Activated CD4-positive, alpha-beta T cell treated with anti-CD3 and anti-CD28 coated beads, Interleukin-2, amount 10 ng/mL, durations not matched to agents 7 days and 5 days (primary cell): ENCODE measurements around the gene IGHMBP2. TPM values are rescaled to one million over a fixed set of nuclear protein-coding genes. Genes with fewer than 3 reads are reported as not detected.
"Not testable (repeated sequence)": the region's sequence is repeated elsewhere in the genome, so short reads cannot be mapped to it uniquely, and the experiment has no call there.

Experiments
- CTCF ChIA-PET: fragments of 350-600 bp; sonication (Branson Sonifier 250); formaldehyde crosslinking; loops from one replicate; lab custom pipeline; 2021; ENCODE audit warnings: antibody characterized with exemption; lab: Charles Lee
- POLR2A ChIA-PET: fragments of 350-600 bp; sonication (Branson Sonifier 250); formaldehyde crosslinking; loops from one replicate; lab custom pipeline; 2021; ENCODE audit warnings: antibody characterized with exemption; lab: Charles Lee
- DNase-seq: peaks from one replicate; pipeline ENCODE4 v3.0.0-alpha.2; 2020
- H3K27ac Mint-ChIP-seq: one replicate; pipeline ENCODE4 v1.8.0; 2021; ENCODE audit warnings: mild to moderate bottlenecking, moderate library complexity, mixed read lengths
- H3K27me3 Mint-ChIP-seq: one replicate; pipeline ENCODE4 v1.8.0; 2021; ENCODE audit warnings: mixed read lengths
- H3K36me3 Mint-ChIP-seq: one replicate; pipeline ENCODE4 v1.8.0; 2021; ENCODE audit warnings: low read depth, mixed read lengths
- H3K4me1 Mint-ChIP-seq: one replicate; pipeline ENCODE4 v1.8.0; 2021; ENCODE audit warnings: mixed read lengths
- H3K4me3 Mint-ChIP-seq: one replicate; pipeline ENCODE4 v1.8.0; 2021; ENCODE audit warnings: mild to moderate bottlenecking, moderate library complexity, mixed read lengths
- H3K9me3 Mint-ChIP-seq: one replicate; pipeline ENCODE4 v1.8.0; 2021; ENCODE audit warnings: mixed read lengths
- total RNA-seq, 2 experiments: library from RNA; stranded (reverse); gene quantifications; one replicate each; pipeline ENCODE4 v1.2.3, GENCODE V29; 2021

IGHMBP2 gene
- total RNA-seq = 10 to 100 TPM; 23.9 to 28.3 TPM

- ChIA-PET CTCF (no interaction called here), POLR2A (interaction anchor here (0.5 to 0.6 kb wide), 2 partner anchors 58 to 985 kb away, joined by 3 to 4 read pairs; no protein-coding TSS in a partner anchor)
- H3K9me3 Mint-ChIP-seq = no peaks in the 10 kb centered on the region
- H3K36me3 Mint-ChIP-seq = peaks cover 18% of the 10 kb centered on the region
- H3K4me3 Mint-ChIP-seq = peak within 1 kb of the TSS; percentile 91
- peaks cover 38% of the 10 kb centered on the region for H3K4me1 Mint-ChIP-seq
- DNase-seq = peak; percentile 88
- peak within 1 kb of the TSS; percentile 93 for H3K27ac Mint-ChIP-seq
- no peaks in the 10 kb centered on the region for H3K27me3 Mint-ChIP-seq
These were observed at the start of gene IGHMBP2, which contains the start of gene MRPL21 for GRCh38 chr11:68903288-68904247. Gene IGHMBP2 (plus strand): TSS chr11:68903891. CDS start chr11:68903953, 62 bp downstream. Gene MRPL21 (minus strand): TSS chr11:68903832. CDS start chr11:68903810, 22 bp downstream.

- peaks cover 2% of the 10 kb centered on the region for H3K4me1 Mint-ChIP-seq
- no peak overlapping the region for H3K27ac Mint-ChIP-seq
- ChIA-PET CTCF (interaction anchor here (1.3 kb wide), 1 partner anchor 9 kb away, joined by 4 read pairs; no protein-coding TSS in a partner anchor), POLR2A (interaction anchor here (0.6 kb wide), 1 partner anchor 13 kb away, joined by 3 read pairs; the partner anchor contains the start of gene CPT1A)
- no peak overlapping the region for H3K4me3 Mint-ChIP-seq
- no peaks in the 10 kb centered on the region for H3K36me3 Mint-ChIP-seq
- no peak for DNase-seq
- H3K27me3 Mint-ChIP-seq = peaks cover 41% of the 10 kb centered on the region
- no peaks in the 10 kb centered on the region for H3K9me3 Mint-ChIP-seq
These were observed 49.3 kb upstream of the IGHMBP2 start for GRCh38 chr11:68854273-68854958.

- H3K27ac Mint-ChIP-seq = no peak overlapping the region
- H3K27me3 Mint-ChIP-seq = peaks cover 39% of the 10 kb centered on the region
- no peaks in the 10 kb centered on the region for H3K36me3 Mint-ChIP-seq
- ChIA-PET POLR2A (interaction anchor here (0.6 kb wide), 1 partner anchor 14 kb away, joined by 3 read pairs; the partner anchor contains the start of gene CPT1A), CTCF (interaction anchor here (0.8 to 1.3 kb wide), 2 partner anchors 9 to 10 kb away, joined by 3 to 4 read pairs; no protein-coding TSS in a partner anchor)
- peaks cover 2% of the 10 kb centered on the region for H3K4me1 Mint-ChIP-seq
- no peaks in the 10 kb centered on the region for H3K9me3 Mint-ChIP-seq
- no peak overlapping the region for H3K4me3 Mint-ChIP-seq
- peak; percentile 17 for DNase-seq
These were observed 48.3 kb upstream of the IGHMBP2 start for GRCh38 chr11:68855205-68855981.

- H3K4me3 Mint-ChIP-seq, H3K27ac Mint-ChIP-seq, H3K36me3 Mint-ChIP-seq, DNase-seq, H3K4me1 Mint-ChIP-seq, POLR2A ChIA-PET, H3K9me3 Mint-ChIP-seq: not testable (repeated sequence)
- CTCF ChIA-PET = interaction anchor here (1.5 kb wide), 1 partner anchor 13 kb away, joined by 3 read pairs; no protein-coding TSS in a partner anchor
- peaks cover 39% of the 10 kb centered on the region for H3K27me3 Mint-ChIP-seq
These were observed 47.2 kb upstream of the IGHMBP2 start for GRCh38 chr11:68856425-68857030.

- Mint-ChIP-seq H3K4me1 (peaks cover 2% of the 10 kb centered on the region), H3K9me3 (no peaks in the 10 kb centered on the region), H3K4me3 (no peak overlapping the region), H3K27ac (no peak overlapping the region), H3K36me3 (no peaks in the 10 kb centered on the region), H3K27me3 (peaks cover 37% of the 10 kb centered on the region)
- no peak for DNase-seq
- POLR2A ChIA-PET = no interaction called here
- CTCF ChIA-PET = interaction anchor here (1.5 kb wide), 1 partner anchor 13 kb away, joined by 3 read pairs; no protein-coding TSS in a partner anchor
These were observed 46.6 kb upstream of the IGHMBP2 start for GRCh38 chr11:68857037-68857586.

- H3K36me3 Mint-ChIP-seq = no peaks in the 10 kb centered on the region
- CTCF ChIA-PET = no interaction called here
These were observed 44.6 kb upstream of the IGHMBP2 start for GRCh38 chr11:68859123-68859522.

GRCh38 chr11:68862421-68862820, 41.3 kb upstream of the IGHMBP2 start:
- H3K27me3 Mint-ChIP-seq = peaks cover 2% of the 10 kb centered on the region
- ChIA-PET POLR2A (no interaction called here), CTCF (no interaction called here)
- H3K4me1 Mint-ChIP-seq = no peaks in the 10 kb centered on the region
- no peak for DNase-seq
- H3K4me3 Mint-ChIP-seq = no peak overlapping the region
- H3K9me3 Mint-ChIP-seq = peaks cover 3% of the 10 kb centered on the region
- H3K36me3 Mint-ChIP-seq = no peaks in the 10 kb centered on the region
- no peak overlapping the region for H3K27ac Mint-ChIP-seq

More at GRCh38 chr11:68859123-68859522, 44.6 kb upstream of the IGHMBP2 start:
- peaks cover 20% of the 10 kb centered on the region for H3K27me3 Mint-ChIP-seq
- H3K4me3 Mint-ChIP-seq = no peak overlapping the region
- H3K9me3 Mint-ChIP-seq = peaks cover 3% of the 10 kb centered on the region
- POLR2A ChIA-PET = no interaction called here
- DNase-seq = no peak
- no peak overlapping the region for H3K27ac Mint-ChIP-seq
- H3K4me1 Mint-ChIP-seq = peaks cover 2% of the 10 kb centered on the region

GRCh38 chr11:68863553-68864265, 40.0 kb upstream of the IGHMBP2 start:
- no peak for DNase-seq
- no peaks in the 10 kb centered on the region for H3K36me3 Mint-ChIP-seq
- CTCF ChIA-PET = interaction anchor here (1.0 kb wide), 1 partner anchor 12 kb away, joined by 5 read pairs; no protein-coding TSS in a partner anchor
- no peak overlapping the region for H3K4me3 Mint-ChIP-seq
- H3K4me1 Mint-ChIP-seq = peaks cover 3% of the 10 kb centered on the region
- H3K9me3 Mint-ChIP-seq = peaks cover 3% of the 10 kb centered on the region
- POLR2A ChIA-PET = no interaction called here
- H3K27ac Mint-ChIP-seq = no peak overlapping the region
- H3K27me3 Mint-ChIP-seq = peaks cover 5% of the 10 kb centered on the region

GRCh38 chr11:68865241-68865640, 38.5 kb upstream of the IGHMBP2 start:
- DNase-seq = no peak
- no peak overlapping the region for H3K27ac Mint-ChIP-seq

GRCh38 chr11:68867066-68867465, 36.6 kb upstream of the IGHMBP2 start:
- H3K4me1 Mint-ChIP-seq = peaks cover 14% of the 10 kb centered on the region
- H3K9me3 Mint-ChIP-seq = peaks cover 3% of the 10 kb centered on the region
- no peak for DNase-seq
- H3K27ac Mint-ChIP-seq = no peak overlapping the region
- CTCF ChIA-PET = no interaction called here
- H3K4me3 Mint-ChIP-seq = no peak overlapping the region
- POLR2A ChIA-PET = no interaction called here
- peaks cover 22% of the 10 kb centered on the region for H3K27me3 Mint-ChIP-seq
- no peaks in the 10 kb centered on the region for H3K36me3 Mint-ChIP-seq

More at GRCh38 chr11:68865241-68865640, 38.5 kb upstream of the IGHMBP2 start:
- H3K36me3 Mint-ChIP-seq = no peaks in the 10 kb centered on the region
- ChIA-PET POLR2A (no interaction called here), CTCF (interaction anchor here (1.0 kb wide), 1 partner anchor 10 kb away, joined by 3 read pairs; no protein-coding TSS in a partner anchor)
- peaks cover 14% of the 10 kb centered on the region for H3K27me3 Mint-ChIP-seq
- peaks cover 14% of the 10 kb centered on the region for H3K4me1 Mint-ChIP-seq
- H3K9me3 Mint-ChIP-seq = peaks cover 3% of the 10 kb centered on the region
- no peak overlapping the region for H3K4me3 Mint-ChIP-seq
